Subcutaneous abdominal adipose tissue (tissue), 5 donors: ENCODE data around the gene SOD1.
"Not testable (repeated sequence)": the region's sequence is repeated elsewhere in the genome, so short reads cannot be mapped to it uniquely, and the experiment has no call there.

ENCODE experiments used
- H3K27ac ChIP-seq: one replicate; pipeline ENCODE4 v1.7.0; 2013; ENCODE audit warnings: low read depth, mild to moderate bottlenecking, inconsistent platforms, low read length, moderate library complexity
- H3K27me3 ChIP-seq, 5 donors: one replicate each; pipeline ENCODE4 v1.7.0; 2013; ENCODE audit warnings: low read length in 5 of 5, inconsistent platforms in 1 of 5; ENCODE audit not compliant: control insufficient read depth in 5 of 5, insufficient read depth in 4 of 5
- H3K36me3 ChIP-seq, 5 donors: one replicate each; pipeline ENCODE4 v1.7.0; 2013; ENCODE audit warnings: low read length in 5 of 5; ENCODE audit not compliant: control insufficient read depth in 5 of 5, insufficient read depth in 5 of 5
- H3K4me1 ChIP-seq, 5 donors: one replicate each; pipeline ENCODE4 v1.7.0; 2013; ENCODE audit warnings: low read length in 5 of 5, mild to moderate bottlenecking in 3 of 5, moderate library complexity in 1 of 5; ENCODE audit not compliant: control insufficient read depth in 5 of 5, insufficient read depth in 5 of 5
- H3K4me3 ChIP-seq, 5 donors: one replicate each; pipeline ENCODE4 v1.7.0; 2013; ENCODE audit warnings: low read length in 5 of 5, low read depth in 1 of 5
- H3K9ac ChIP-seq, 5 donors: one replicate each; pipeline ENCODE4 v1.7.0; 2013; ENCODE audit warnings: low read length in 5 of 5, mild to moderate bottlenecking in 4 of 5, moderate library complexity in 3 of 5
- H3K9me3 ChIP-seq, 5 donors: one replicate each; pipeline ENCODE4 v1.7.0; 2013; ENCODE audit warnings: low read length in 5 of 5; ENCODE audit not compliant: control insufficient read depth in 5 of 5
- donor health status: healthy.
- donor health status: healthy.
- donor health status: healthy.
- donor health status: healthy.
- donor health status: healthy.

SOD1 gene

DNA sequence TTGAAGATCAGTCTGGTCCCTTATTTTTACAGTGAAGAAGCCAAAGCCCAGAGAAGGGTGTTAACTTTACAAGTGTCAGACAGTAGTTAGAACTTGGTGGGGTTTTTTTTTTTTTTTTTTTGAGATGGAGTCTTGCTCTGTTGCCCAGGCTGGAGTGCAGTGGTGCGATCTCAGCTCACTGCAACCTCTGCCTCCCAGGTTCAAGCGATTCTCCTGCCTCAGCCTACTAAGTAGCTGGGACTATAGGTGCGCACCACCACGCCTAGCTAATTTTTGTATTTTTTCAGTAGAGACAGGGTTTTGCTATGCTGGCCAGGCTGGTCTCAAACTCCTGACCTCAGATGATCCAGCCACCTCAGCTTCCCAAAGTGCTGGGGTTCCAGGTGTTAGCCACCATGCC lies 6.4 kb downstream of the SOD1 start:
- H3K9me3 ChIP-seq, H3K27me3 ChIP-seq, H3K9ac ChIP-seq, H3K4me3 ChIP-seq, H3K27ac ChIP-seq: not testable (repeated sequence)
- Histone ChIP-seq H3K36me3 (peaks cover 28 to 57% (median 37%) of the 10 kb centered on the region in 5 donors), H3K4me1 (peaks cover 1 to 49% (median 38%) of the 10 kb centered on the region in 5 donors)

DNA sequence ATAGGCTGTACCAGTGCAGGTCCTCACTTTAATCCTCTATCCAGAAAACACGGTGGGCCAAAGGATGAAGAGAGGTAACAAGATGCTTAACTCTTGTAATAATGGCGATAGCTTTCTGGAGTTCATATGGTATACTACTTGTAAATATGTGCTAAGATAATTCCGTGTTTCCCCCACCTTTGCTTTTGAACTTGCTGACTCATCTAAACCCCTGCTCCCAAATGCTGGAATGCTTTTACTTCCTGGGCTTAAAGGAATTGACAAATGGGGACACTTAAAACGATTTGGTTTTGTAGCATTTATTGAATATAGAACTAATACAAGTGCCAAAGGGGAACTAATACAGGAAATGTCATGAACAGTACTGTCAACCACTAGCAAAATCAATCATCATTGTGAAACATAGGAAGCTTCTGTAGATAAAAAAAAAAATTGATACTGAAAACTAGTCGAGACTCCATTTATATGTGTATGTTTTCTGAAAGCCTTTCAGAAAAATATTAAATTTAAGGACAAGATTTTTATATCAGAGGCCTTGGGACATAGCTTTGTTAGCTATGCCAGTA lies 7.0 kb downstream of the SOD1 start:
- Histone ChIP-seq H3K4me1 (peaks cover 1 to 42% (median 33%) of the 10 kb centered on the region in 5 donors), H3K9me3 (no peaks in the 10 kb centered on the region), H3K4me3 (no peak overlapping the region), H3K36me3 (peaks cover 33 to 62% (median 40%) of the 10 kb centered on the region in 5 donors), H3K27me3 (no peaks in the 10 kb centered on the region), H3K9ac (no peak overlapping the region), H3K27ac (peak overlapping the region; percentile 10)

DNA sequence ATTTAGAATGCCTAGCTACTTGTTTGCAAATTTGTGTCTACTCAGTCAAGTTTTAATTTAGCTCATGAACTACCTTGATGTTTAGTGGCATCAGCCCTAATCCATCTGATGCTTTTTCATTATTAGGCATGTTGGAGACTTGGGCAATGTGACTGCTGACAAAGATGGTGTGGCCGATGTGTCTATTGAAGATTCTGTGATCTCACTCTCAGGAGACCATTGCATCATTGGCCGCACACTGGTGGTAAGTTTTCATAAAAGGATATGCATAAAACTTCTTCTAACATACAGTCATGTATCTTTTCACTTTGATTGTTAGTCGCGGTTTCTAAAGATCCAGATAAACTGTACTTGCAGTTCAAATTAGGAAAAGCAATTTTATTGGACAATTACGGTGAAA lies 7.6 kb downstream of the SOD1 start:
- Histone ChIP-seq H3K27ac (peak overlapping the region; percentile 10), H3K4me3 (no peak overlapping the region), H3K27me3 (no peaks in the 10 kb centered on the region), H3K9me3 (no peaks in the 10 kb centered on the region), H3K36me3 (peaks cover 39 to 61% (median 45%) of the 10 kb centered on the region in 5 donors), H3K4me1 (peaks cover 1 to 37% (median 27%) of the 10 kb centered on the region in 5 donors), H3K9ac (no peak overlapping the region)

DNA sequence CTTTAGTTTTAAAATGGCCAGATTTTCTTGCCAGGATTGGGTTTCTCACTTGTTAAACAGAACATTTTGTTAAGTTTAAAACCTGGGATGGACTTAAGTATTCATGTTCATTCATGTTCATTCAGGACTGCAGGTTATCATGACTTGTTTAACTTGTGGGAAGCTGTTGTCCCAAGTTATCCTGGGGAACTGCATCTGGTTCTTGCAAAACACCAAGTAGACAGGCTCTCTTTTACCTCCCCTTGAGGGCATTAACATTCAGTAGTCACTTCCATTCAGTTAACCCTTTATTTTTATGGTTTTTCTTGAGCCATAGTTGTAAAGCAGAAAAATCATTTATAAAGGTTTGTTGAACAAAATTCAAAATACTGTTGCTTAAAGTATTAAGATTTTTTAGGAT lies 8.1 kb downstream of the SOD1 start:
- Histone ChIP-seq H3K27me3 (no peaks in the 10 kb centered on the region), H3K4me3 (no peak overlapping the region), H3K4me1 (peaks cover 1 to 32% (median 23%) of the 10 kb centered on the region in 5 donors), H3K36me3 (peaks cover 40 to 61% (median 46%) of the 10 kb centered on the region in 5 donors), H3K9ac (no peak overlapping the region), H3K27ac (peak overlapping the region; percentile 10), H3K9me3 (no peaks in the 10 kb centered on the region)

DNA sequence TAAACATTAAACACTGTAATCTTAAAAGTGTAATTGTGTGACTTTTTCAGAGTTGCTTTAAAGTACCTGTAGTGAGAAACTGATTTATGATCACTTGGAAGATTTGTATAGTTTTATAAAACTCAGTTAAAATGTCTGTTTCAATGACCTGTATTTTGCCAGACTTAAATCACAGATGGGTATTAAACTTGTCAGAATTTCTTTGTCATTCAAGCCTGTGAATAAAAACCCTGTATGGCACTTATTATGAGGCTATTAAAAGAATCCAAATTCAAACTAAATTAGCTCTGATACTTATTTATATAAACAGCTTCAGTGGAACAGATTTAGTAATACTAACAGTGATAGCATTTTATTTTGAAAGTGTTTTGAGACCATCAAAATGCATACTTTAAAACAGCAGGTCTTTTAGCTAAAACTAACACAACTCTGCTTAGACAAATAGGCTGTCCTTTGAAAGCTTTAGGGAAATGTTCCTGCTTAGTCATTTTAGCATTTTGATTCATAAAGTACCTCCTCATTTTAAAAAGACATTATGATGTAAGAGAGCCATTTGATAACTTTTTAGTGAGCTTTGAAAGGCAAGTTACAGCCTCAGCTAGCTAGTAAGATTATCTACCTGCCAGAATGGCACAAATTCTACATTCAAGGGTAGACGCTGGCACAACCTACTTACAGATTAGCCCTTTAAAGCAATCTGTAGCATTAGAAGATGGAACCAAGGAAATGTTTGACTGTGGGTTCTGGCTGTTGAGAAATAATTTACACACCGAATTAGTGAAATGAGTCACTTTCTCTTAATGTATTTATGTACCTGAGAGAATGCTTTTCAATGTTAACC lies 9.4 kb downstream of the SOD1 start:
- Histone ChIP-seq H3K9me3 (no peaks in the 10 kb centered on the region), H3K4me3 (no peak overlapping the region), H3K27me3 (no peaks in the 10 kb centered on the region), H3K27ac (peak overlapping the region; percentile 34), H3K4me1 (peaks cover 0 to 25% (median 15%) of the 10 kb centered on the region in 5 donors), H3K9ac (peak overlapping the region in 1 of 5 donors; percentile 22), H3K36me3 (peaks cover 34 to 56% (median 42%) of the 10 kb centered on the region in 5 donors)

DNA sequence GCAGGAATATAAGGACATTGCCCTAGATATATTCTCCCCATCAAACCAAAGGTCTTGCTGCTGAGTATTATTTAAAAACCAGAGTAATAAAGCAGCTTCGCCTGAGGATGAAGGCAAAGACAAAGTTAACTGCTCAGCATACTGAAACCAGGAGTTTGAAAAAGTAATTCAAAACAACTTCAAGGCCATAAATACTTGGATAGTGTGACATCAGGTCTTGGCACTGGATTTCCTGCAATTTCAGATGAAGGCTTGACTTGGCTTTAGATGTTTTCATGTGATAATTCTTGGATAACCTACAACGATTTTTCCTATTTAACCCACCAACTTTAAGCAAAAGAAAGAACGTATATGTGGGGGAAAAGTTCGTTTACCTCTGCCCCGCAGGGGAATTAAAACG lies 10.6 kb downstream of the SOD1 start:
- H3K4me1 ChIP-seq, result peaks cover 0 to 24% (median 14%) of the 10 kb centered on the region in 5 donors
- no peak overlapping the region for H3K9ac ChIP-seq
- H3K9me3 ChIP-seq, result no peaks in the 10 kb centered on the region
- H3K27ac ChIP-seq, result no peak overlapping the region
- H3K27me3 ChIP-seq, result no peaks in the 10 kb centered on the region
- H3K36me3 ChIP-seq, result peaks cover 33 to 53% (median 37%) of the 10 kb centered on the region in 5 donors
- H3K4me3 ChIP-seq, result no peak overlapping the region

DNA sequence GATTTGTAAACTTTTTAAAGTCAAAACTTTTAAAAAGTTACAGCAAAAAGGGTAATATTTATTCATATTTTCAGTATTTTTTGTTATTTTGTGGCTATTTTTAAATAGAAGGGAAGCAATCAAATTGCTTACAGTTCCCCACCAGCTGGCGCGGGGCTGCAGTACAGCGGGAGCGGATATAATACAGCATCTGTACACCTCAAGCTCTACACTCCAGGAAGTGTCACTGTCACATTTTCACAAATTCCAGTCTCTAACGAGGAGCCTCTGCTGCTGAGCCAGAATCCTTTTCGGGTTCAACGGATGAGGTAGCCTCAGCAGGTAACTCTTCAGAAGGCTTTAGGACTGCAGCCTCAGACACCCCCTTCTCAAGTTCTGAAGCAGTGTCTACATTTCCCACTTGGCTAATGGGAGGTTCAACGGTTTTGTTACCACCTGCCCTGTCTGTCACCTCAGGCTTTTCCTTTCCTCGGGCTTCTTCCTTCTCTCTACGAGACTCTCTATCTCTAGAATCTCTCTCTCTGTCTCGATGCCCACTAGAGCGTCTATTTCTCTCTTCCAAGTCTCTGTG lies 11.7 kb downstream of the SOD1 start:
- Histone ChIP-seq H3K27me3 (no peaks in the 10 kb centered on the region), H3K9me3 (no peaks in the 10 kb centered on the region), H3K4me1 (peaks cover 0 to 19% (median 10%) of the 10 kb centered on the region in 5 donors), H3K9ac (no peak overlapping the region), H3K36me3 (peaks cover 27 to 51% (median 37%) of the 10 kb centered on the region in 5 donors), H3K4me3 (no peak overlapping the region), H3K27ac (no peak overlapping the region)

DNA sequence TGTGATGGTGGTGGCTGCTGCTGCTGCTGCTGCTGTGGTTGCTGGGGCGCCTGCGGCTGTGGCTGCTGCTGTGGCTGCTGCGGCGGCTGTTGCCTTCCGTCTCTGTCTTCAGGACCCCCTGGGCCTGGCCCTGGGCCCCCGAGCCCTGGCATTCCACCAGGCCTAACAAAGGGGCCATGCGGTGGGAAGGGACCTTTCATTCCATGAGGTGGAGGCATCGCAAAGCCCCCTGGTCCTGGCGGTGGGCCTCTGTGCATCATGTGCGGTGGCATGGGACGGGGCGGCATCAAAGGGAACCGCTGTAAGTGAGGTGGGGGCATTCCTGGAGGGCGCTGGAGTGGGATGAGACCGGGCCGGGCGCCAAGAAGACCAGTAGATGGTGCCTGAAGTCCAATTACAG lies 12.4 kb downstream of the SOD1 start:
- Histone ChIP-seq H3K27ac (no peak overlapping the region), H3K4me3 (no peak overlapping the region), H3K9ac (no peak overlapping the region)

DNA sequence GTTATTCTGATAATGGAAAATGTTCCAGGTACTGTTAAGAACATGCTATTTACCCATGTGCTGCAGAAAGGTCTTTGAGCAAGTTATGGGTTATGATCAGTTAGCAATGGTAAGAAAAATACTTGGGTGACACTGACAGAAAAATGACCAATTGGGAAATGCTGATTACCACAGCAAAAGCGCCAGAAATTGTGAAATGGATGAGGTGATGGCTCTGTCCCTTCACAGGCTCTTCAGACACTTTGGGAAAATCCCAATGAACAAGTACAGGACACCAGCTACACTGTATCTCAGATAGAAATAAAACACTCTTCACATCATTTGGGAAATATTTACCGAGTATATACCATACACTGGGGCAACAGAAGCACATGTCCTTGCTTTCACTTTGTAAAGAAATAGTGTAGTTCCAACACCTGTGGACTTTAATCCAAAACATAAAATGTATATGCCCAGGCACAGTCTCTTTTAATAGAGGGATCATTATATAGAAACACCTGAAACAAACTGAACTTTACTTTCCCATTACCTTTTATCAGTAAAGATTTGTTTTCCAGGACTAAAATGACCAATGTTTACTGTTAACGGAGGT lies 13.9 kb downstream of the SOD1 start:
- Histone ChIP-seq H3K36me3 (peaks cover 21 to 35% (median 23%) of the 10 kb centered on the region in 5 donors), H3K9ac (no peak overlapping the region)

More for the DNA sequence above, 12.4 kb downstream of the SOD1 start:
- H3K27me3 ChIP-seq, result no peaks in the 10 kb centered on the region
- H3K4me1 ChIP-seq, result peaks cover 0 to 19% (median 9%) of the 10 kb centered on the region in 5 donors
- peaks cover 27 to 49% (median 35%) of the 10 kb centered on the region in 5 donors for H3K36me3 ChIP-seq
- no peaks in the 10 kb centered on the region for H3K9me3 ChIP-seq

More for the DNA sequence above, 13.9 kb downstream of the SOD1 start:
- Histone ChIP-seq H3K4me1 (peaks cover 0 to 12% (median 0%) of the 10 kb centered on the region in 5 donors), H3K4me3 (no peak overlapping the region), H3K27ac (no peak overlapping the region), H3K27me3 (no peaks in the 10 kb centered on the region), H3K9me3 (no peaks in the 10 kb centered on the region)
